Ascending aorta (tissue), 2 donors: ENCODE data around the gene CLEC11A. TPM values are rescaled to one million over a fixed set of nuclear protein-coding genes. Genes with fewer than 3 reads are reported as not detected.

Experiments used
- DNase-seq, 2 donors: peaks; one replicate each; pipeline ENCODE4 v3.0.0-alpha.2; 2019; ENCODE audit warnings: low spot score in 2 of 2
- H3K27ac ChIP-seq, 2 donors: fragments of 200-600 bp; sonication (generic); one replicate each; pipeline ENCODE4 v1.5.1; 2016 to 2017; ENCODE audit warnings: mild to moderate bottlenecking in 1 of 2
- H3K27me3 ChIP-seq: fragments of 200-600 bp; sonication (generic); one replicate; pipeline ENCODE4 v1.5.1; 2017
- H3K36me3 ChIP-seq, 2 donors: fragments of 200-600 bp; sonication (generic); one replicate each; pipeline ENCODE4 v1.5.1; 2016
- H3K4me1 ChIP-seq, 2 donors: fragments of 200-600 bp; sonication (generic); one replicate each; pipeline ENCODE4 v1.5.1; 2016 to 2017; ENCODE audit warnings: mild to moderate bottlenecking in 1 of 2
- H3K4me3 ChIP-seq, 2 donors: fragments of 200-600 bp; sonication (generic); one replicate each; pipeline ENCODE4 v1.5.1; 2016 to 2017; ENCODE audit warnings: mild to moderate bottlenecking in 1 of 2
- H3K9me3 ChIP-seq, 2 donors: fragments of 200-600 bp; sonication (generic); one replicate each; pipeline ENCODE4 v1.5.1; 2016
- CTCF ChIP-seq, 3 experiments: fragments of 200-600 bp in 2 of 3; fragments of 450-650 bp in 1 of 3; sonication (generic) in 2 of 3; IDR thresholded peaks; one replicate each; pipeline ENCODE4 v1.5.1; 2016 to 2019; ENCODE audit warnings: antibody characterized with exemption in 3 of 3, mild to moderate bottlenecking in 1 of 3, moderate library complexity in 1 of 3
- intact Hi-C: fragments of 100-400 bp; cut with DNase I; formaldehyde crosslinking; loops from one replicate; pipeline ENCODE4 v1.15.1; 2023
- total RNA-seq: library from RNA; depleted of rRNA; stranded (reverse); fragments of >200 nt; gene quantifications from one replicate; pipeline ENCODE4 v1.1.0, GENCODE V29; 2016

The CLEC11A gene
- total RNA-seq, 1 donor from 2014 or later: not detected

- no peak for DNase-seq
- Histone ChIP-seq H3K9me3 (no peaks in the 10 kb centered on the region), H3K27ac (no peak overlapping the region), H3K4me1 (no peaks in the 10 kb centered on the region), H3K27me3 (no peaks in the 10 kb centered on the region), H3K36me3 (no peaks in the 10 kb centered on the region), H3K4me3 (no peak overlapping the region)
- intact Hi-C loops: no loop called here
- TF ChIP-seq CTCF (IDR thresholded peaks at IDR 0.05): no peak
These were observed 20.0 kb upstream of the CLEC11A start for GRCh38 chr19:50702871-50703829.

GRCh38 chr19:50703915-50704796, 19.0 kb upstream of the CLEC11A start:
- Histone ChIP-seq H3K27ac (no peak overlapping the region), H3K9me3 (no peaks in the 10 kb centered on the region), H3K36me3 (no peaks in the 10 kb centered on the region), H3K27me3 (no peaks in the 10 kb centered on the region), H3K4me3 (no peak overlapping the region), H3K4me1 (no peaks in the 10 kb centered on the region)
- intact Hi-C loops: no loop called here
- TF ChIP-seq CTCF (IDR thresholded peaks at IDR 0.05): no peak
- DNase-seq: no peak

- Histone ChIP-seq H3K4me1 (no peaks in the 10 kb centered on the region), H3K27ac (no peak overlapping the region), H3K36me3 (no peaks in the 10 kb centered on the region), H3K4me3 (no peak overlapping the region), H3K27me3 (no peaks in the 10 kb centered on the region), H3K9me3 (no peaks in the 10 kb centered on the region)
- intact Hi-C loops: no loop called here
- TF ChIP-seq CTCF (IDR thresholded peaks at IDR 0.05): peak in 1 of 3 experiments; percentile 28
- DNase-seq: no peak
These were observed 17.6 kb upstream of the CLEC11A start for GRCh38 chr19:50705422-50706019.

GRCh38 chr19:50706387-50706786, 16.8 kb upstream of the CLEC11A start:
- Histone ChIP-seq H3K4me3 (no peak overlapping the region), H3K4me1 (no peaks in the 10 kb centered on the region), H3K9me3 (no peaks in the 10 kb centered on the region), H3K27ac (no peak overlapping the region), H3K27me3 (no peaks in the 10 kb centered on the region), H3K36me3 (no peaks in the 10 kb centered on the region)
- intact Hi-C loops: no loop called here
- no peak for DNase-seq
- TF ChIP-seq CTCF (IDR thresholded peaks at IDR 0.05): no peak

- no peak overlapping the region for H3K27ac ChIP-seq
- no peaks in the 10 kb centered on the region for H3K36me3 ChIP-seq
- intact Hi-C loops: no loop called here
- DNase-seq: no peak
- H3K4me3 ChIP-seq: no peak overlapping the region
- H3K9me3 ChIP-seq: no peaks in the 10 kb centered on the region
- TF ChIP-seq CTCF (IDR thresholded peaks at IDR 0.05): no peak
- no peaks in the 10 kb centered on the region for H3K27me3 ChIP-seq
- no peaks in the 10 kb centered on the region for H3K4me1 ChIP-seq
These were observed 14.8 kb upstream of the CLEC11A start for GRCh38 chr19:50708179-50708879.
